GM23338 (cell line): Measurements from ENCODE around the gene ANO10. TPM values are rescaled to one million over a fixed set of nuclear protein-coding genes. Genes with fewer than 3 reads are reported as not detected.

Experiments used
- ATAC-seq: fragments of 200-7000 bp; cut with Tn5 transposase; 3 replicates; pipeline ENCODE4 v1.9.1; 2020
- DNase-seq: peaks from one replicate; pipeline ENCODE4 v3.0.0-alpha.2; 2015; ENCODE audit warnings: low spot score
- H2AFZ ChIP-seq: fragments of 200-600 bp; sonication (generic); 2 replicates; pipeline ENCODE4 v1.8.0; 2016; ENCODE audit warnings: antibody characterized with exemption, mild to moderate bottlenecking, moderate library complexity
- H3F3A ChIP-seq: fragments of 200-600 bp; sonication (generic); replicated peaks from 2 replicates; pipeline ENCODE4 v1.8.0; 2017; ENCODE audit warnings: antibody characterized with exemption, mixed run types, low read depth
- H3K27ac ChIP-seq: fragments of 200-600 bp; sonication (generic); 2 replicates; pipeline ENCODE4 v1.6.1; 2016; ENCODE audit warnings: low read depth
- H3K27me3 ChIP-seq: fragments of 200-600 bp; sonication (generic); 2 replicates; pipeline ENCODE4 v1.8.0; 2016; ENCODE audit warnings: mild to moderate bottlenecking, mixed run types, moderate library complexity; ENCODE audit not compliant: insufficient read depth
- H3K36me3 ChIP-seq: fragments of 200-600 bp; sonication (generic); 2 replicates; pipeline ENCODE4 v1.8.0; 2016; ENCODE audit warnings: mild to moderate bottlenecking; ENCODE audit not compliant: insufficient read depth
- H3K4me1 ChIP-seq: fragments of 200-600 bp; sonication (generic); 2 replicates; pipeline ENCODE4 v1.8.0; 2016; ENCODE audit warnings: mild to moderate bottlenecking, moderate library complexity; ENCODE audit not compliant: insufficient read depth
- H3K4me2 ChIP-seq: fragments of 200-600 bp; sonication (generic); 2 replicates; pipeline ENCODE4 v1.7.1; 2017; ENCODE audit warnings: mixed run types
- H3K4me3 ChIP-seq: fragments of 200-600 bp; sonication (generic); 2 replicates; pipeline ENCODE4 v1.6.1; 2016; ENCODE audit warnings: mixed run types
- H3K79me2 ChIP-seq: fragments of 200-600 bp; sonication (generic); replicated peaks from 2 replicates; pipeline ENCODE4 v1.8.0; 2017; ENCODE audit warnings: mild to moderate bottlenecking; ENCODE audit not compliant: insufficient read depth
- H3K9me2 ChIP-seq: fragments of 200-600 bp; sonication (generic); 2 replicates; pipeline ENCODE4 v1.8.0; 2017; ENCODE audit not compliant: insufficient read depth
- H4K20me1 ChIP-seq: fragments of 200-600 bp; sonication (generic); replicated peaks from 2 replicates; pipeline ENCODE4 v1.8.0; 2017; ENCODE audit warnings: mild to moderate bottlenecking; ENCODE audit not compliant: insufficient read depth
- H3K27ac Mint-ChIP-seq: 2 replicates; pipeline ENCODE4 v1.8.0; 2020; ENCODE audit warnings: inconsistent platforms, mild to moderate bottlenecking, moderate library complexity, mixed read lengths
- H3K27me3 Mint-ChIP-seq: 3 replicates; pipeline ENCODE4 v1.8.0; 2022; ENCODE audit warnings: low read depth, mild to moderate bottlenecking, moderate library complexity, mixed read lengths, inconsistent platforms; ENCODE audit not compliant: insufficient read depth, poor library complexity
- H3K36me3 Mint-ChIP-seq: 3 replicates; pipeline ENCODE4 v1.8.0; 2021; ENCODE audit warnings: low read depth, mild to moderate bottlenecking, inconsistent platforms, moderate library complexity, mixed read lengths
- H3K4me1 Mint-ChIP-seq: 3 replicates; pipeline ENCODE4 v1.8.0; 2020; ENCODE audit warnings: mild to moderate bottlenecking, inconsistent platforms, mixed read lengths
- H3K4me3 Mint-ChIP-seq: 3 replicates; pipeline ENCODE4 v1.8.0; 2021; ENCODE audit warnings: moderate library complexity, mild to moderate bottlenecking, inconsistent platforms, mixed read lengths
- H3K9me3 Mint-ChIP-seq: 3 replicates; pipeline ENCODE4 v1.8.0; 2020; ENCODE audit warnings: moderate library complexity, mild to moderate bottlenecking, inconsistent platforms, mixed read lengths
- CREB1 ChIP-seq: fragments of 250-450 bp; sonication (Bioruptor Pico); IDR thresholded peaks from 2 replicates; pipeline ENCODE4 v1.5.0; 2020; ENCODE audit warnings: low read depth, mild to moderate bottlenecking, moderate library complexity
- JUNB ChIP-seq: IDR thresholded peaks from one replicate; pipeline ENCODE4 v1.6.1; 2016; ENCODE audit warnings: antibody characterized with exemption; ENCODE audit not compliant: unreplicated experiment
- NANOG ChIP-seq: IDR thresholded peaks from 2 replicates; pipeline ENCODE4 v1.6.1; 2016; ENCODE audit warnings: antibody characterized with exemption, borderline replicate concordance
- POLR2AphosphoS5 ChIP-seq: IDR thresholded peaks from 2 replicates; pipeline ENCODE4 v1.6.1; 2016; ENCODE audit warnings: antibody characterized with exemption, low read depth
- ZNF114 ChIP-seq: fragments of 250-450 bp; sonication (Bioruptor Pico); IDR thresholded peaks from 2 replicates; pipeline ENCODE4 v1.5.0; 2020; ENCODE audit warnings: mild to moderate bottlenecking, moderate library complexity
- polyA plus RNA-seq: library from polyadenylated mRNA; unstranded; fragments of >200 nt; fragmentation: Nextera tagmentation; extraction: Ambion mirVana; gene quantifications from 2 replicates; pipeline ENCODE4 v1.2.1, GENCODE V29; 2016
- total RNA-seq: library from RNA; depleted of rRNA; stranded (reverse); fragments of >200 nt; shearing (Covaris generic); gene quantifications from 2 replicates; pipeline ENCODE4 v1.2.3, GENCODE V29; 2014
- TF ChIP-seq, protein P1 (sequence below): fragments of 250-450 bp; sonication (Bioruptor Pico); IDR thresholded peaks from 2 replicates; pipeline ENCODE4 v1.5.0; 2020; ENCODE audit warnings: mild to moderate bottlenecking, moderate library complexity
- TF ChIP-seq, protein P2 (sequence below): IDR thresholded peaks from one replicate; pipeline ENCODE4 v1.6.1; 2018; ENCODE audit warnings: antibody characterized with exemption; ENCODE audit not compliant: unreplicated experiment

The ANO10 gene
- total and polyA plus RNA-seq, 2 experiments from 2014 or later, result 29.2 to 48.1 TPM

DNA sequence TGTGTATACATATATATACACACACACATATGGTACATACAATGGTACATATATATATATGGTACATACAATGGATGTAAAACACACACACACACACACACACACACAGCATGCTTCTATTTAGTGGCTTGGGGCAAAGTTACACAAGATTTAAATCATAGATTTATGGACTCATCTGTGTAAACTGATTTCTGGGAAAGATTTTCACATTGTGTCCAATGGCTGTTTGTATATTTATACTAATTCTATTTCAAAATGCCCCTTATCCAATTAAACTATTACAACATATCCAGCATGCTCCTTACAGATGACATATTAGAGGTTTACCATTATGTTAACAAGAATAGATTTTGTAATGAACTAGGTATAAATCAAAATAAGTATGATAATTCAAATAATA, 94.9 kb downstream of the ANO10 start (continued):
- TF ChIP-seq, protein P1, sequence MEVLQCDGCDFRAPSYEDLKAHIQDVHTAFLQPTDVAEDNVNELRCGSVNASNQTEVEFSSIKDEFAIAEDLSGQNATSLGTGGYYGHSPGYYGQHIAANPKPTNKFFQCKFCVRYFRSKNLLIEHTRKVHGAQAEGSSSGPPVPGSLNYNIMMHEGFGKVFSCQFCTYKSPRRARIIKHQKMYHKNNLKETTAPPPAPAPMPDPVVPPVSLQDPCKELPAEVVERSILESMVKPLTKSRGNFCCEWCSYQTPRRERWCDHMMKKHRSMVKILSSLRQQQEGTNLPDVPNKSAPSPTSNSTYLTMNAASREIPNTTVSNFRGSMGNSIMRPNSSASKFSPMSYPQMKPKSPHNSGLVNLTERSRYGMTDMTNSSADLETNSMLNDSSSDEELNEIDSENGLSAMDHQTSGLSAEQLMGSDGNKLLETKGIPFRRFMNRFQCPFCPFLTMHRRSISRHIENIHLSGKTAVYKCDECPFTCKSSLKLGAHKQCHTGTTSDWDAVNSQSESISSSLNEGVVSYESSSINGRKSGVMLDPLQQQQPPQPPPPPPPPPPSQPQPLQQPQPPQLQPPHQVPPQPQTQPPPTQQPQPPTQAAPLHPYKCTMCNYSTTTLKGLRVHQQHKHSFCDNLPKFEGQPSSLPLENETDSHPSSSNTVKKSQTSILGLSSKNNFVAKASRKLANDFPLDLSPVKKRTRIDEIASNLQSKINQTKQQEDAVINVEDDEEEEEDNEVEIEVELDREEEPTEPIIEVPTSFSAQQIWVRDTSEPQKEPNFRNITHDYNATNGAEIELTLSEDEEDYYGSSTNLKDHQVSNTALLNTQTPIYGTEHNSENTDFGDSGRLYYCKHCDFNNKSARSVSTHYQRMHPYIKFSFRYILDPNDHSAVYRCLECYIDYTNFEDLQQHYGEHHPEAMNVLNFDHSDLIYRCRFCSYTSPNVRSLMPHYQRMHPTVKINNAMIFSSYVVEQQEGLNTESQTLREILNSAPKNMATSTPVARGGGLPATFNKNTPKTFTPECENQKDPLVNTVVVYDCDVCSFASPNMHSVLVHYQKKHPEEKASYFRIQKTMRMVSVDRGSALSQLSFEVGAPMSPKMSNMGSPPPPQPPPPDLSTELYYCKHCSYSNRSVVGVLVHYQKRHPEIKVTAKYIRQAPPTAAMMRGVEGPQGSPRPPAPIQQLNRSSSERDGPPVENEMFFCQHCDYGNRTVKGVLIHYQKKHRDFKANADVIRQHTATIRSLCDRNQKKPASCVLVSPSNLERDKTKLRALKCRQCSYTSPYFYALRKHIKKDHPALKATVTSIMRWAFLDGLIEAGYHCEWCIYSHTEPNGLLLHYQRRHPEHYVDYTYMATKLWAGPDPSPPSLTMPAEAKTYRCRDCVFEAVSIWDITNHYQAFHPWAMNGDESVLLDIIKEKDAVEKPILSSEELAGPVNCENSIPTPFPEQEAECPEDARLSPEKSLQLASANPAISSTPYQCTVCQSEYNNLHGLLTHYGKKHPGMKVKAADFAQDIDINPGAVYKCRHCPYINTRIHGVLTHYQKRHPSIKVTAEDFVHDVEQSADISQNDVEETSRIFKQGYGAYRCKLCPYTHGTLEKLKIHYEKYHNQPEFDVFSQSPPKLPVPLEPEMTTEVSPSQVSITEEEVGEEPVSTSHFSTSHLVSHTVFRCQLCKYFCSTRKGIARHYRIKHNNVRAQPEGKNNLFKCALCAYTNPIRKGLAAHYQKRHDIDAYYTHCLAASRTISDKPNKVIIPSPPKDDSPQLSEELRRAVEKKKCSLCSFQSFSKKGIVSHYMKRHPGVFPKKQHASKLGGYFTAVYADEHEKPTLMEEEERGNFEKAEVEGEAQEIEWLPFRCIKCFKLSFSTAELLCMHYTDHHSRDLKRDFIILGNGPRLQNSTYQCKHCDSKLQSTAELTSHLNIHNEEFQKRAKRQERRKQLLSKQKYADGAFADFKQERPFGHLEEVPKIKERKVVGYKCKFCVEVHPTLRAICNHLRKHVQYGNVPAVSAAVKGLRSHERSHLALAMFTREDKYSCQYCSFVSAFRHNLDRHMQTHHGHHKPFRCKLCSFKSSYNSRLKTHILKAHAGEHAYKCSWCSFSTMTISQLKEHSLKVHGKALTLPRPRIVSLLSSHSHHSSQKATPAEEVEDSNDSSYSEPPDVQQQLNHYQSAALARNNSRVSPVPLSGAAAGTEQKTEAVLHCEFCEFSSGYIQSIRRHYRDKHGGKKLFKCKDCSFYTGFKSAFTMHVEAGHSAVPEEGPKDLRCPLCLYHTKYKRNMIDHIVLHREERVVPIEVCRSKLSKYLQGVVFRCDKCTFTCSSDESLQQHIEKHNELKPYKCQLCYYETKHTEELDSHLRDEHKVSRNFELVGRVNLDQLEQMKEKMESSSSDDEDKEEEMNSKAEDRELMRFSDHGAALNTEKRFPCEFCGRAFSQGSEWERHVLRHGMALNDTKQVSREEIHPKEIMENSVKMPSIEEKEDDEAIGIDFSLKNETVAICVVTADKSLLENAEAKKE (CRISPR knock-in tag), result no peak
- TF ChIP-seq NANOG, result no peak

DNA sequence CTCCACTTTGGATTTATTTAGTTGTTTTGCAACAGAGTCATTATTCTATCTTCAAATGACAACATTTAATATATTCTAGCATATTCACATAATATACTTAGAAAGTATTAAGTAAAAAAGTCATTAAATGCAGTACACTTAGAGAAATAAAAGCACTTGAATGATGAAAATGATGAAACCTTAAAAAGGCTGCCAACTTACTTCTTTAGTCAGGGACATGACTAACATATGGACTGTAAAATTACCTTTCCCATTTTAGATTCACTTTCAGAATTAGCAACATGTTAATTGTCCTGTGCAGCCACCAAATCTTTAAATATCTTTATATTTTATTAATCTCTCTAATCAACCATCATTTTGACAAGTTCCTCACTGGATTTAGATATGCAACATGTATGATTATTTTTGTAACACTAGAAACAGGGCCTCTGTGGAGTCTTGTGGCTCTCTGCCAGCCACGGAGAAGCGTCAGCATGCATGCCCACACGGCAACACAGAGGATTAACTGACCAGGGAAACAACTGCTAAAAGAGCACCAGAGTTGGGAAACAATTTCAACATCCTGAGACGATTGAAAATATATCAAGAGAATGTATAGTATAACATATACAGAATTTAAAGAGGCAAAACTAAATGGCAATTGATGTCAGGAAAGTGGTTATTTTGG, 95.7 kb downstream of the ANO10 start:
- no peak overlapping the region for H3K4me3 ChIP-seq
- no peaks in the 10 kb centered on the region for H3K79me2 ChIP-seq
- no peak for DNase-seq
- H3F3A ChIP-seq, result no peaks in the 10 kb centered on the region
- H3K27ac Mint-ChIP-seq, result no peak overlapping the region
- H3K27ac ChIP-seq, result no peak overlapping the region
- H3K4me2 ChIP-seq, result no peak overlapping the region
- no peak overlapping the region for H3K4me3 Mint-ChIP-seq
- H4K20me1 ChIP-seq, result no peaks in the 10 kb centered on the region
- no peaks in the 10 kb centered on the region for H3K27me3 Mint-ChIP-seq
- peaks cover 5% of the 10 kb centered on the region; the same call in 1 of the 2 replicates for H3K9me2 ChIP-seq
- H2AFZ ChIP-seq, result no peak overlapping the region
- no peaks in the 10 kb centered on the region for H3K4me1 ChIP-seq
- ATAC-seq, result no peak
- no peaks in the 10 kb centered on the region for H3K27me3 ChIP-seq
- peaks cover 3% of the 10 kb centered on the region; the same call in 2 of the 3 replicates for H3K9me3 Mint-ChIP-seq
- no peaks in the 10 kb centered on the region for H3K4me1 Mint-ChIP-seq
- H3K36me3 Mint-ChIP-seq, result peaks cover 16% of the 10 kb centered on the region; the same call in 2 of the 3 replicates
- H3K36me3 ChIP-seq, result no peaks in the 10 kb centered on the region
- TF ChIP-seq ZNF114 (CRISPR knock-in tag), result no peak
- no peak for TF ChIP-seq JUNB
- TF ChIP-seq POLR2AphosphoS5, result no peak
- TF ChIP-seq, protein P2, sequence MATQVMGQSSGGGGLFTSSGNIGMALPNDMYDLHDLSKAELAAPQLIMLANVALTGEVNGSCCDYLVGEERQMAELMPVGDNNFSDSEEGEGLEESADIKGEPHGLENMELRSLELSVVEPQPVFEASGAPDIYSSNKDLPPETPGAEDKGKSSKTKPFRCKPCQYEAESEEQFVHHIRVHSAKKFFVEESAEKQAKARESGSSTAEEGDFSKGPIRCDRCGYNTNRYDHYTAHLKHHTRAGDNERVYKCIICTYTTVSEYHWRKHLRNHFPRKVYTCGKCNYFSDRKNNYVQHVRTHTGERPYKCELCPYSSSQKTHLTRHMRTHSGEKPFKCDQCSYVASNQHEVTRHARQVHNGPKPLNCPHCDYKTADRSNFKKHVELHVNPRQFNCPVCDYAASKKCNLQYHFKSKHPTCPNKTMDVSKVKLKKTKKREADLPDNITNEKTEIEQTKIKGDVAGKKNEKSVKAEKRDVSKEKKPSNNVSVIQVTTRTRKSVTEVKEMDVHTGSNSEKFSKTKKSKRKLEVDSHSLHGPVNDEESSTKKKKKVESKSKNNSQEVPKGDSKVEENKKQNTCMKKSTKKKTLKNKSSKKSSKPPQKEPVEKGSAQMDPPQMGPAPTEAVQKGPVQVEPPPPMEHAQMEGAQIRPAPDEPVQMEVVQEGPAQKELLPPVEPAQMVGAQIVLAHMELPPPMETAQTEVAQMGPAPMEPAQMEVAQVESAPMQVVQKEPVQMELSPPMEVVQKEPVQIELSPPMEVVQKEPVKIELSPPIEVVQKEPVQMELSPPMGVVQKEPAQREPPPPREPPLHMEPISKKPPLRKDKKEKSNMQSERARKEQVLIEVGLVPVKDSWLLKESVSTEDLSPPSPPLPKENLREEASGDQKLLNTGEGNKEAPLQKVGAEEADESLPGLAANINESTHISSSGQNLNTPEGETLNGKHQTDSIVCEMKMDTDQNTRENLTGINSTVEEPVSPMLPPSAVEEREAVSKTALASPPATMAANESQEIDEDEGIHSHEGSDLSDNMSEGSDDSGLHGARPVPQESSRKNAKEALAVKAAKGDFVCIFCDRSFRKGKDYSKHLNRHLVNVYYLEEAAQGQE, result no peak
- no peak for TF ChIP-seq CREB1
